GM10248 (cell line): ENCODE data around the gene VAMP2.

Source experiments
- CTCF ChIA-PET: fragments of 300-600 bp; sonication (Branson Sonifier 250); formaldehyde crosslinking; extraction: SDS; loops from one replicate; lab custom pipeline; 2021; ENCODE audit warnings: antibody characterized with exemption; lab: Yijun Ruan, JAX
- POLR2A ChIA-PET: fragments of 350-650 bp; sonication (Branson Sonifier 250); formaldehyde crosslinking; extraction: SDS; loops from one replicate; lab custom pipeline; 2020; ENCODE audit warnings: antibody characterized with exemption; lab: Yijun Ruan, JAX
- DNase-seq: peaks from one replicate; pipeline ENCODE4 v3.0.0; 2012; ENCODE audit errors: extremely low spot score
- CTCF ChIP-seq: IDR thresholded peaks from 2 replicates; pipeline ENCODE4 v1.5.1; 2012; ENCODE audit warnings: mild to moderate bottlenecking, low read depth; ENCODE audit errors: extremely low read depth, missing control alignments, control extremely low read depth

Gene VAMP2

GRCh38 chr17:8138374-8138671 lies 24.4 kb downstream of the VAMP2 start:
- TF ChIP-seq CTCF: no peak
- CTCF ChIA-PET: interaction anchor here (1.0 to 6.6 kb wide), 16 partner anchors 9 to 166 kb away, joined by 3 to 67 read pairs (median 4); partner anchors contain the start of genes CTC1, HES7, PER1 and TMEM107
- DNase-seq: no peak
- POLR2A ChIA-PET: interaction anchor here (1.6 to 5.5 kb wide), 5 partner anchors 10 to 35 kb away, joined by 6 to 37 read pairs (median 21); partner anchors contain the start of gene PER1

GRCh38 chr17:8137645-8138373 lies 24.9 kb downstream of the VAMP2 start:
- TF ChIP-seq CTCF: no peak
- CTCF ChIA-PET: interaction anchor here (0.7 to 6.6 kb wide), 16 partner anchors 9 to 110 kb away, joined by 3 to 67 read pairs (median 4); partner anchors contain the start of genes CTC1, HES7, PER1 and TMEM107

GRCh38 chr17:8133941-8134340 lies 28.8 kb downstream of the VAMP2 start:
- no peak for DNase-seq
- ChIA-PET POLR2A (no interaction called here), CTCF (interaction anchor here (1.2 to 2.3 kb wide), 5 partner anchors 12 to 74 kb away, joined by 4 to 9 read pairs (median 4); no protein-coding TSS in a partner anchor)
- TF ChIP-seq CTCF: no peak

More at GRCh38 chr17:8137645-8138373, 24.9 kb downstream of the VAMP2 start:
- POLR2A ChIA-PET: interaction anchor here (1.0 to 5.5 kb wide), 4 partner anchors 11 to 73 kb away, joined by 4 to 37 read pairs (median 14); partner anchors contain the start of gene AURKB
- no peak for DNase-seq

GRCh38 chr17:8133399-8133798 lies 29.3 kb downstream of the VAMP2 start:
- DNase-seq: no peak
- CTCF ChIA-PET: interaction anchor here (0.6 to 2.3 kb wide), 3 partner anchors 23 to 73 kb away, joined by 3 to 9 read pairs (median 4); no protein-coding TSS in a partner anchor
- no peak for TF ChIP-seq CTCF
- POLR2A ChIA-PET: no interaction called here

DNA sequence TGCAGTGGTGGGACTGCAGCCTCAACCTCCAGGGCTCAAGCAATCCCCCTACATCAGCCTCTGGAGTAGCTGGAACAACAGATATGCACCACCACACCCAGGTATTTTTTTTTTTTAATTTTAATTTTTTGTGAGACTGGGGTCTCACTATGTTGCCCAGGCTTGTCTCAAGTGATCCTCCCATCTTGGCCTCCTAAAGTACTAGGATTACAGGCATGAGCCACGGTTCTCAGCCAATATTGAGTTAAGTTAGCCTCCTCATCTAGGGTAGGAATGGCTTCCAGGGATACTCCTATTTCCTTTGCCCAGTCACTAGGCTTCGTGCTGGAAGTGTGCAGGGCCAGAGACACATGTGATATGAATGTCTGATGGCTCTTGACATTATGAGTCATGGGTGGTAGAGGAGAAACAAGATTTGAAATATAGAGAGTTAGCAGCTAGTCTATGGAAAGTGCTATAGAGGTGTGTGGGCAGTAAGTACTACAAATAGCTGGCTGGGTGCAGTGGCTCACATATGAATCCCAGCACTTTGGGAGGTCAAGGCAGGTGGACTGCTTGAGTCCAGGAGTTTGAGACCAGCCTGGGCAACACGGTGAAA lies 30.8 kb downstream of the VAMP2 start:
- ChIA-PET CTCF (interaction anchor here (6.8 kb wide), 1 partner anchor 7 kb away, joined by 50 read pairs; no protein-coding TSS in a partner anchor), POLR2A (interaction anchor here (0.6 to 1.1 kb wide), 3 partner anchors 9 to 58 kb away, joined by 3 to 4 read pairs (median 3); no protein-coding TSS in a partner anchor)
- TF ChIP-seq CTCF: no peak
- no peak for DNase-seq

DNA sequence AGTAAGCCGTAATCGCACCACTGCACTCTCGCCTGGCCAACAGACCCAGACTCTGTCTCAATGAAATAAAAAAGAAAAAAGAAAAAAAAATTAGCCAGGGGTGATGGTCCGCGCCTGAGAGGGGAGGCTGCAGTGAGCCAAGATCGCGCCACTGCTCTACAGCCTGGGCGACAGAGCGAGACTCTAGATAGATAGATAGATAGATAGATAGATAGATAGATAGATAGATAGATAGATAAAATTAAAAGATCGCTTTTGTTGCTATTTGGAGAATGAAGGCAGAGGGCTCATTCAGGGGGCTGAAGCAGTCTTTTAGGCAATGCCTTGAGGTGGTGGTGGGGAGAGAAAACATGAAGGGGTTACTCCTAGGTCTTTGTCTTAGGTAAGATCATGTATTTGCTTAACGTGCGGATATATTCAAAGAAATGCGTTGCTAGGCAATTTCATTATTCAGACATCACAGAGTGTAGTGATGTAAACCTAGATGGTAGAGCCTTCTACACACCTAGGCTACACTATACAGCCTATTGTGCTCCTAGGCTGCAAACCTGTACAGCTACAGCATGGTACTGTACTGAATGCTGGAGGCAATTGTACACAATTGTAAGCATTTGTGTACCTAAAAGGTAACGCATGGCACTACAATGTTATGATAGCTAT lies 34.5 kb downstream of the VAMP2 start:
- ChIA-PET POLR2A (no interaction called here), CTCF (interaction anchor here (1.0 to 6.8 kb wide), 2 partner anchors 11 to 96 kb away, joined by 3 to 50 read pairs; no protein-coding TSS in a partner anchor)
- DNase-seq: no peak
- TF ChIP-seq CTCF: no peak
